ENCODE data around the gene EIF2S2. TPM values are rescaled to one million over a fixed set of nuclear protein-coding genes. Genes with fewer than 3 reads are reported as not detected.

The EIF2S2 gene
- total RNA-seq, 1 experiment from 2014 or later = 130 TPM

DNA sequence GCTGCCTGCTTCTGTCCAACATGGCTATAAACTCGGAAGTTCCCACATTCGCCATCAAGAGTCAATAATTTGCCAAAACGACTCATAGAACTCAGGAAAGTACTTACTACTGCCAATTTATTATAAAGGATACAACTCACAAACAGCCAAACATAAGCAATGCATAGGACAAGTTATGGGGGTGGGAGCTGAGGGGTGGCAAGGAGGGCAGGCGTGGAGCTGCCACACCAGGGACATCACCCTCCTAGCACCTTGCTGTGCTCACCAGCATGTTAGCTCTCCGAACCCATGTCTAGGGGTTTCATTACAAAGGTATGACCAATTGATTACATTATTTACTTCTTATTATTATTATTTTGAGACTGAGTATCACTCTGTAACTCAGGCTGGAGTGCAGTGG, 12.4 kb downstream of the EIF2S2 start:
- TF ChIP-seq EZH2 (IDR thresholded peaks at IDR 0.05; ENCODE audit: borderline replicate concordance, low read depth, low read length, poor library complexity, severe bottlenecking) = no peak
- TF ChIP-seq, protein P1, sequence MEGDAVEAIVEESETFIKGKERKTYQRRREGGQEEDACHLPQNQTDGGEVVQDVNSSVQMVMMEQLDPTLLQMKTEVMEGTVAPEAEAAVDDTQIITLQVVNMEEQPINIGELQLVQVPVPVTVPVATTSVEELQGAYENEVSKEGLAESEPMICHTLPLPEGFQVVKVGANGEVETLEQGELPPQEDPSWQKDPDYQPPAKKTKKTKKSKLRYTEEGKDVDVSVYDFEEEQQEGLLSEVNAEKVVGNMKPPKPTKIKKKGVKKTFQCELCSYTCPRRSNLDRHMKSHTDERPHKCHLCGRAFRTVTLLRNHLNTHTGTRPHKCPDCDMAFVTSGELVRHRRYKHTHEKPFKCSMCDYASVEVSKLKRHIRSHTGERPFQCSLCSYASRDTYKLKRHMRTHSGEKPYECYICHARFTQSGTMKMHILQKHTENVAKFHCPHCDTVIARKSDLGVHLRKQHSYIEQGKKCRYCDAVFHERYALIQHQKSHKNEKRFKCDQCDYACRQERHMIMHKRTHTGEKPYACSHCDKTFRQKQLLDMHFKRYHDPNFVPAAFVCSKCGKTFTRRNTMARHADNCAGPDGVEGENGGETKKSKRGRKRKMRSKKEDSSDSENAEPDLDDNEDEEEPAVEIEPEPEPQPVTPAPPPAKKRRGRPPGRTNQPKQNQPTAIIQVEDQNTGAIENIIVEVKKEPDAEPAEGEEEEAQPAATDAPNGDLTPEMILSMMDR (conservative IDR thresholded peaks at IDR 0.05; ENCODE audit: low read depth, low read length) = no peak
- H3K4me1 ChIP-seq (ENCODE audit: insufficient read depth, low read length, poor library complexity, severe bottlenecking) = no peaks in the 10 kb centered on the region
- no peak overlapping the region for H3K4me3 ChIP-seq (ENCODE audit: low read depth, low read length, poor library complexity, severe bottlenecking)
- peaks cover 98% of the 10 kb centered on the region for H3K36me3 ChIP-seq (ENCODE audit: insufficient read depth, low read length, poor library complexity, severe bottlenecking)
- no peaks in the 10 kb centered on the region for H3K27me3 ChIP-seq (replicated peaks; ENCODE audit: insufficient read depth, low read depth, low read length, poor library complexity)
- CTCF ChIA-PET = no interaction called here
- no peak for DNase-seq (ENCODE audit: low spot score)
- H3K27ac ChIP-seq (ENCODE audit: low read depth, low read length, poor library complexity, severe bottlenecking) = no peak overlapping the region
- no TSS peak for BruUV-seq (replicated peaks)
- POLR2A ChIA-PET (ENCODE audit: low non-redundant PET) = no interaction called here
- intact Hi-C loops (cut with micrococcal nuclease; ENCODE audit: unreplicated experiment) = no loop called here
- H3K9me3 ChIP-seq (ENCODE audit: low read depth, low read length, poor library complexity, severe bottlenecking) = no peaks in the 10 kb centered on the region

DNA sequence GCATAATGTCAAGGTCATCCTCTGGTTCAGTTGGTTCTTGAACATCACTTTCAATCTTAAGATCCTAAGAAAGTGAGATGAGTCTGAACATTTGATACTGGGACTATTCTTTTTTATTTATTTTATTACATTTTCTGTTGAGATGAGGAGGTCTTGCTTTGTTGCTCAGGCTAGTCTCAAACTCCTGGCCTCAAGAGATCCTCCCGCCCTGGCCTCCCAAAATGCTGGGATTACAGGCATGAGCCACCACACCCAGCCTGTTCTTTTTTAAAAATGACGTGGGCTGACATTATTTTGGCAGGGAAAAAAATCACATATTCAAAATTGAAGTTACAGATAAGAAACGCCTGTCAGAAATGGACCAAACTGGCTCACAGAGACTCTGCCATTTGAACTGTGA, 13.5 kb downstream of the EIF2S2 start:
- ChIA-PET CTCF (no interaction called here), POLR2A (ENCODE audit: low non-redundant PET) (no interaction called here)
- Histone ChIP-seq H3K4me3 (ENCODE audit: low read depth, low read length, poor library complexity, severe bottlenecking) (no peak overlapping the region), H3K4me1 (ENCODE audit: insufficient read depth, low read length, poor library complexity, severe bottlenecking) (no peaks in the 10 kb centered on the region), H3K27ac (ENCODE audit: low read depth, low read length, poor library complexity, severe bottlenecking) (no peak overlapping the region), H3K27me3 (replicated peaks; ENCODE audit: insufficient read depth, low read depth, low read length, poor library complexity) (no peaks in the 10 kb centered on the region), H3K36me3 (ENCODE audit: insufficient read depth, low read length, poor library complexity, severe bottlenecking) (peaks cover 98% of the 10 kb centered on the region), H3K9me3 (ENCODE audit: low read depth, low read length, poor library complexity, severe bottlenecking) (no peaks in the 10 kb centered on the region)
- BruUV-seq (replicated peaks) = no TSS peak
- intact Hi-C loops (cut with micrococcal nuclease; ENCODE audit: unreplicated experiment) = no loop called here
- TF ChIP-seq, protein P1 (conservative IDR thresholded peaks at IDR 0.05; ENCODE audit: low read depth, low read length) = no peak
- no peak for TF ChIP-seq EZH2 (IDR thresholded peaks at IDR 0.05; ENCODE audit: borderline replicate concordance, low read depth, low read length, poor library complexity, severe bottlenecking)
- no peak for DNase-seq (ENCODE audit: low spot score)

DNA sequence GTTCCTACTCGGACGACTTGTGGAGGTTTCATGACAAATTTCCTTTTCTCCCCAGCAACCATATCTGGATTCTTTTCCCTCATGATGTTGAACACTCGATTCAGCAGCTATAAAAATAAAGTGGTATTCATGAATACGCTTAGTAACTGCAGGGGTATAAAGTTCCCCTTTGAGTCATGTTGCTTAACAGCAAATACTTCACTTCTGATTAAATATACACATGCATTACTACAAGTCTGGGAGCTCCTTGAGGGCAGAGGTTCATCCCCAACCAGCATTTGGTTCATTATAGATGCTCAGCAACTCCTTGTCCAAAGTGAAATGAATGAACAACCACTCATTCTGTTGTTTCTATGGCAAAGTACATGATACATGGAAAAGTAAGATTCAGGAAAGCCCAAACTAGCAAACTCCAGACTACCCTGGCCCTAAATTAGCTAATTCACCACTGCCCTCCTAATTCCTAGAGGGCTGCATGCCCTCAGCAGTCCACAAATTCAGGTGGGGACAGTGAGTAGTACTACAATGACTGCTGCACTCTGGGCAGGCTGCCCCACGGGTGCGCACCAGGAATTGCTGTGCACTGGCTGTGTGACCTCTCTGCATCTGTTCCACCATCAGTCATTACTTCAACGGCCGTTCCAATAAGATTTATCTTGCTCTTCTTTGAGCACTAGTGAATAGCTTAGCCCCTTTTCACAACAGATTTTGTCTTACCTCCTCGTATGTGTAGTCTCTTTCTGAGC, 15.2 kb downstream of the EIF2S2 start:
- Histone ChIP-seq H3K4me3 (ENCODE audit: low read depth, low read length, poor library complexity, severe bottlenecking) (no peak overlapping the region), H3K4me1 (ENCODE audit: insufficient read depth, low read length, poor library complexity, severe bottlenecking) (no peaks in the 10 kb centered on the region), H3K9me3 (ENCODE audit: low read depth, low read length, poor library complexity, severe bottlenecking) (no peaks in the 10 kb centered on the region), H3K27me3 (replicated peaks; ENCODE audit: insufficient read depth, low read depth, low read length, poor library complexity) (no peaks in the 10 kb centered on the region), H3K36me3 (ENCODE audit: insufficient read depth, low read length, poor library complexity, severe bottlenecking) (peaks cover 98% of the 10 kb centered on the region), H3K27ac (ENCODE audit: low read depth, low read length, poor library complexity, severe bottlenecking) (no peak overlapping the region)
- BruUV-seq (replicated peaks) = no TSS peak
- TF ChIP-seq, protein P1 (conservative IDR thresholded peaks at IDR 0.05; ENCODE audit: low read depth, low read length) = no peak
- TF ChIP-seq EZH2 (IDR thresholded peaks at IDR 0.05; ENCODE audit: borderline replicate concordance, low read depth, low read length, poor library complexity, severe bottlenecking) = no peak
- intact Hi-C loops (cut with micrococcal nuclease; ENCODE audit: unreplicated experiment) = no loop called here
- DNase-seq (ENCODE audit: low spot score) = no peak
- CTCF ChIA-PET = interaction anchor here (0.6 kb wide), 1 partner anchor 164 kb away, joined by 3 read pairs; no protein-coding TSS in a partner anchor
- POLR2A ChIA-PET (ENCODE audit: low non-redundant PET) = interaction anchor here (0.6 kb wide), 1 partner anchor 11 kb away, joined by 5 read pairs; no protein-coding TSS in a partner anchor
